ENCODE data around the gene MRFAP1L1. TPM values are rescaled to one million over a fixed set of nuclear protein-coding genes. Genes with fewer than 3 reads are reported as not detected.

The MRFAP1L1 gene
- total RNA-seq, 6 experiments from 2014 or later = 35.5 to 41.0 (median 40.1) TPM

GRCh38 chr4:6699388-6699787 is 10.3 kb downstream of the MRFAP1L1 start:
- Mint-ChIP-seq H3K27me3 (ENCODE audit: insufficient read depth) (no peaks in the 10 kb centered on the region; the same call in 1 of the 2 replicates), H3K27ac (no peak overlapping the region), H3K4me1 (ENCODE audit: low read depth) (peaks cover 28% of the 10 kb centered on the region), H3K4me3 (no peak overlapping the region), H3K9me3 (peaks cover 8% of the 10 kb centered on the region), H3K36me3 (ENCODE audit: low read depth) (peaks cover 17% of the 10 kb centered on the region)
- TF ChIP-seq, protein P1, sequence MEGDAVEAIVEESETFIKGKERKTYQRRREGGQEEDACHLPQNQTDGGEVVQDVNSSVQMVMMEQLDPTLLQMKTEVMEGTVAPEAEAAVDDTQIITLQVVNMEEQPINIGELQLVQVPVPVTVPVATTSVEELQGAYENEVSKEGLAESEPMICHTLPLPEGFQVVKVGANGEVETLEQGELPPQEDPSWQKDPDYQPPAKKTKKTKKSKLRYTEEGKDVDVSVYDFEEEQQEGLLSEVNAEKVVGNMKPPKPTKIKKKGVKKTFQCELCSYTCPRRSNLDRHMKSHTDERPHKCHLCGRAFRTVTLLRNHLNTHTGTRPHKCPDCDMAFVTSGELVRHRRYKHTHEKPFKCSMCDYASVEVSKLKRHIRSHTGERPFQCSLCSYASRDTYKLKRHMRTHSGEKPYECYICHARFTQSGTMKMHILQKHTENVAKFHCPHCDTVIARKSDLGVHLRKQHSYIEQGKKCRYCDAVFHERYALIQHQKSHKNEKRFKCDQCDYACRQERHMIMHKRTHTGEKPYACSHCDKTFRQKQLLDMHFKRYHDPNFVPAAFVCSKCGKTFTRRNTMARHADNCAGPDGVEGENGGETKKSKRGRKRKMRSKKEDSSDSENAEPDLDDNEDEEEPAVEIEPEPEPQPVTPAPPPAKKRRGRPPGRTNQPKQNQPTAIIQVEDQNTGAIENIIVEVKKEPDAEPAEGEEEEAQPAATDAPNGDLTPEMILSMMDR (IDR thresholded peaks at IDR 0.05) = no peak
- no peak for DNase-seq

DNA sequence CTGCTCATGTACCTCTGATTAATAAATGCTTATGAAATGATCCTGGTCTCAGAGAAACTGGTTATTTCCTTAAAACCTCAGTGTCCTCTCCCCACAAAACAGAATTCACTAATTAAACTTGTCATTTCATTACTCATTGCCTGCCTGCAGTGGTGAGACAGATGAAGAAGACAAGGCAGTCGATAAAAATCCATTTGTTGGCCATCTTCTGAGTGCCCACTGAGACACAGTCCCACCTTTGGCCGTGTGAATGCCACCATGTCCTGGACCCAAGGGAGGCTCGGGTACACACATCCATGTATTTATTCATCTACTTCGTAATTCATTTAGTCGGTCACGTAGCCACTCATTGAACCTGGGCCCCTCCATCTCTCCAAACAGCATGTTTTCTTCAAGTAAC is 12.5 kb downstream of the MRFAP1L1 start:
- Mint-ChIP-seq H3K4me1 (ENCODE audit: low read depth) (peaks cover 29% of the 10 kb centered on the region), H3K27ac (no peak overlapping the region), H3K4me3 (no peak overlapping the region), H3K36me3 (ENCODE audit: low read depth) (no peaks in the 10 kb centered on the region), H3K27me3 (ENCODE audit: insufficient read depth) (no peaks in the 10 kb centered on the region), H3K9me3 (no peaks in the 10 kb centered on the region)
- no peak for DNase-seq
- TF ChIP-seq, protein P1 (IDR thresholded peaks at IDR 0.05) = no peak

DNA sequence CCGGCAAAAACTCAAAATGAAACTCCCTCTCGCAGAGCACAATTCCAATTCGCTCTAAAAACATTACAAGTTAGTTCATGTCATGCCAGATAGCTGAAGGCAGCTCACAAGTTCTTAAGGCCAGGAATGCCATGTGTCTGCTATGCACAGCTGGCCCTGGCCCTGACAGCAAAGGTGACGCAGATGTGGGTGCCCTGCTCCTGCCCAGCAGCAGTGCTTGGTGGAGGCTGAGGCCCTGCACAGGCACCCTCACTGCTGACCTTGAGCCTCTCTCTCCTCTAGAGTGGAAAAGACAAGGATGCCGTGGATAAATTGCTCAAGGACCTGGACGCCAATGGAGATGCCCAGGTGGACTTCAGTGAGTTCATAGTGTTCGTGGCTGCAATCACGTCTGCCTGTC is 13.1 kb downstream of the MRFAP1L1 start:
- Mint-ChIP-seq H3K4me1 (ENCODE audit: low read depth) (peaks cover 29% of the 10 kb centered on the region), H3K4me3 (peak overlapping the region; percentile 15; the same call in 1 of the 2 replicates), H3K36me3 (ENCODE audit: low read depth) (no peaks in the 10 kb centered on the region), H3K9me3 (no peaks in the 10 kb centered on the region), H3K27ac (peak overlapping the region; percentile 46), H3K27me3 (ENCODE audit: insufficient read depth) (no peaks in the 10 kb centered on the region)
- TF ChIP-seq, protein P1 (IDR thresholded peaks at IDR 0.05) = no peak
- DNase-seq = no peak

DNA sequence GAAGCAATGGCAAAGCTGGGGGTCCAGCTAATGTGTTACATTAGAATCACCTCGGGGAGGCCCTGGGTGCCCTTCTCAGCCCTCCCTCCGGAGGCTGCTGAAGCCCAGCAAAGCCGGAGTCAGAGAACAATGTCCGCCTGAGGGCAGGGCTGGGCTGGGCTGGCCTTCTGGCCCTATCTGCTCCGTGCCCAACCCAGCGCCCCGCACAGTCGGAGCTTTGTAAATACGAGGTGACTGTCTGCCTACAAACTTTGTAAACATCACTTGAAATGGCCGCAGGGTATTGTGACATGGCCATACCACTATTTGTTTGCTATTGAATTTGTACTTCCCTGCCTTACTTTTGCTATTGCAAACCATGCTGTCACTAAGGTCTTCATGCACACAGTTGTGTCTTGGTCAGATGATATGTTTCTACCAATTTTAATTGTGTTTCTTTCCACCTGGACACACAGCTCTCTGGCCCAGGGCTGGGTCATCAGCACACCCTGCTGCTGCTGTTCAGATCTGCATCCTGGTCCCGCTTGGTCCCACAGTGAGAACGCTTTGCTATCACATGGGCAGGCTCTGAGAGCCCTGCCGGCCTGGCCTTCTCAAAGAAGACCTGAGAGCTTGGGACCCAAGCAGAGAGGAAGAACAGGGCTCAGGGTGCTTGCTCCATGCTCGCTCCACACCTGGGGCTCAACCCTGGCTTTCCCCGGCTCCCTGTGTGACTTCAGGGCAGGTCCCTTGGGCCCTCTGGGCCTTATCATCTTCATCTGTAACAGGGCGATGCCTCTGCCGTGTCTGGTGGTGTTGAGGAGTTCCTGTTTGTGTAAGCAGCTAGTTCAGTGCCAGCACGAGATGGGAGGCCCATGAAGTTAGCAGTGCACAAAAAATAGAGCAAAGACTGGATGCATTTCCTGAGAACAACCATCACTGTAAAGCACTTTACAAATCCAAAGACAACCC is 13.7 kb downstream of the MRFAP1L1 start:
- TF ChIP-seq, protein P1 (IDR thresholded peaks at IDR 0.05) = 0 out of 2 replicates have a peak, but pooled peaks have one; percentile 23
- H3K9me3 Mint-ChIP-seq = no peaks in the 10 kb centered on the region
- H3K4me3 Mint-ChIP-seq = peak overlapping the region; percentile 15; the same call in 1 of the 2 replicates
- no peaks in the 10 kb centered on the region for H3K36me3 Mint-ChIP-seq (ENCODE audit: low read depth)
- peak overlapping the region; percentile 46 for H3K27ac Mint-ChIP-seq
- H3K27me3 Mint-ChIP-seq (ENCODE audit: insufficient read depth) = no peaks in the 10 kb centered on the region
- DNase-seq = no peak
- peaks cover 29% of the 10 kb centered on the region for H3K4me1 Mint-ChIP-seq (ENCODE audit: low read depth)

- Mint-ChIP-seq H3K9me3 (no peaks in the 10 kb centered on the region), H3K27ac (no peak overlapping the region), H3K4me1 (ENCODE audit: low read depth) (peaks cover 37% of the 10 kb centered on the region), H3K36me3 (ENCODE audit: low read depth) (no peaks in the 10 kb centered on the region), H3K27me3 (ENCODE audit: insufficient read depth) (no peaks in the 10 kb centered on the region), H3K4me3 (no peak overlapping the region)
- DNase-seq = no peak
- TF ChIP-seq, protein P1 (IDR thresholded peaks at IDR 0.05) = no peak
These were observed 15.3 kb downstream of the MRFAP1L1 start for GRCh38 chr4:6694177-6694901.

Data from HFFc6 (cell line).